ENCODE data around the gene AHRR.

AHRR gene

DNA sequence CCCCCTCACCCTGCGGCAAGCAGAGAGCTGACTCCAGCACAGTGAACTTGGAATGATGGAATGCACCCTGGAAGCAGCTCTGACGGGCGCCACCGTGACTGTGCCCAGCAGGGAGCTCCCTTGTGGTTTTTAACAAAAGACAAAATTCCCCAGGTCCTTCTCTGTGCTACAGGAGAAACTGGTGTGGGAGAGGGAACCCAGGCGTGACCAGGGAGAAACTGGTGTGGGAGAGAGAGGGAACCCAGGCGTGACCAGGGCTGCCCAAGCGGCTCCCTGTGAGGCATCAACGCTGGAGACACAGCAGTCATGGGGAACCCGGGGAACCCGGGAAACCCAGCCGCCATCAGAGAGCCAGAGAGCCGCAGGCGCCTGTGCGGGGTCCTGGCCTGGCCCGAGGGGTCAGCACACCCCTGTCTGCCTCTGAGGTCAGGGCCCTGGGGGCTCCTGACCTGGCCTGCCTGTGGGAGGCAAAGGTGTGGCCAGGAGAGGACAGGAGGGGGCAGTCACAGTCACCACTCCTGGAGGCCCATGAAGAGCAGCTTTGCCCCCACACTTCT is 3.1 kb upstream of the AHRR start:
- no peak overlapping the region for H3K27ac ChIP-seq
- DNase-seq (ENCODE audit: low read depth, low spot score) = no peak

DNA sequence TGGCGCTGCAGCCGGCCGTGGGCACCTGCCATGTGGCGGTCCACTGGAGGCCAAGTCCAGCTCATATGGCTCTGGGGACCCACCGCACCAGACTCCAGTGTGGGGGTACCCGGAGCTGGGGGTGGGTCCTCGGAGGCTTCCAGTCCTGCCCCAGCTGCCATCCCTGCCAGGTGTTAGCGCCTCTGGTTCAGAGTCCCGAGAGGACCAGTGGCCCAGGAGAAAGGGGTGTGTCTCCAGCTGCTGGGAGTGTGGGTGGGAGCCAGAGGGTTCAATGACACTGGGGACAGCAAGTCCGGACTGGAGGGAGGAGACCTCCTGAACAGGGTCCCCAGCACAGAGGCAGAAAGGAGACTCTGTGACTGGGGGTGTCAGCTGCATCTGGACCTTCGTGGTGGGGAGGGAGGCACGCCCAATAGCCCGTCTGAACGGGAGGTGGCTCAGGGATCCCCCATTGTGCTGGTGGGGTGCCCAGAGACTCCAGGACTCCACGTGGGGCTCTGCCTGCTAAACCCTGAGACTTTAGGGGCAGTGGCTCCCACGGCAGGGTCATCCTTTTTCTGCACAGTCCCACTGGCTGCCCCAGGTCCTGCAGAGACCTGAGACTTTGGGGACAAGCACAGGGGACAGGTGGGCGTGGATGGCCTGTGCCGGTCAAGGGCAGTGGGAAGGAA is 2.4 kb upstream of the AHRR start:
- no peak for DNase-seq (ENCODE audit: low read depth, low spot score)
- no peak overlapping the region for H3K27ac ChIP-seq

DNA sequence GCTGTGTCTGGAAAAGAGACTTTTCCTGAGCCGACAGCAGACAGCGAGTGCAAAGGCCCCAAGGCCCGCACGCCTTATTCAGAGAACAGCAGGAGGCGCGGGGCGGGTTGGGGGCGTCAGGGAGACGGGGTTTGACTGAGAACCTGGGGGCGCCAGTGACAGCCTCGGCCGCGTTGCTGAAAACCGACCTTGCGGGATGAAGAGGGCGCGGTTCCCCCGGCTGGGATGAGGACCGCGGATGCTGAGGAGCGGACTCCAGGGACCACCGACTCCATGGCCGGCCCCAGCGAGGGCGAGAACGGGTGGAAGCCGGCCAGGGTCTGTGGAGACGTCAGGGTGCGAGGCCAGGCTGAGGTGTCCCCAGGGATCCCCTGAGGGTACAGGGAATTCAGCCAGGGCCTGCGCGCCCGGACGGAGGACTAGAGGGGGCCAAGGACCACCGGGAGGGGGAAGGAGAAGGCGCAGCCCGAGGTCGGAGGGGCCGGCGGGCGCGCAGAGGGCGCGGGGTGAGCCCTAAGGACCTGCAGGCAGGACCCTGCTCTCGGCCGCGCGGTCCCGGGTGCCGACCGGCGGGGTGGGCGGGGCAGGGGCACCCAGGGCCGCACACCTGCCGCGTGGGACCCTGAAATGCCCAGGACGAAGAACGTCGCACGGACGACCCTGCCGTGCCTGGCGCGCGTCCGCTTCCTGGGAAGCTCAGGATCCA is 837 bp upstream of the AHRR start:
- no peak for DNase-seq (ENCODE audit: low read depth, low spot score)

DNA sequence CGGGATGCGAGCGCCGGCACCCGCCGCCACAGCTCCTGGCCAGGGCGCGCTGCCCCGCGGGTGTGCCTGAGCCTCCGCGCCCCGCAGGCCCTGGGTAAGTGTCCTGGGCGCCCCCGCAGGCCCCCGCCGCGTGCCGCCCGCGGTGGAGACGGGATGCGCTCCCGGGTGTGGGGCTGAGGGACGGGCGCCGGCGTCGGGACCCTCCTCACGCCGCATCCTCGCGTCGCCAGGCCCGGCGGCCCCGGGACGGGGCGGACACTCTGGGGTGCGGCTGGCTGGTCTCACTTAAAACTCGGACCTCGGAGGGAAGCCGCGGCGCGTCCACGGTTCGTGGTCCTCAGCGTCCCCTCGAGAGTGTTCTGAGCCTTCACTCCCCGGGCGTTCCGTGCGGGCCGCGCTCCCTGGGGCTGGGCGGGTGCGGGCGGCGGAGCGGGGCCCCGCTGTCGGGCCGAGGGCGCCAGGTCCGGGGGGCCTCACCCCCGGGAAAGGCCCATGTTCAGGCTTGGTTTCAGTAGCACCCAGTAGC is 275 bp downstream of the AHRR start:
- no peak overlapping the region for H3K27ac ChIP-seq
- no peak for DNase-seq (ENCODE audit: low read depth, low spot score)

More for the DNA sequence above, 837 bp upstream of the AHRR start:
- no peak overlapping the region for H3K27ac ChIP-seq

DNA sequence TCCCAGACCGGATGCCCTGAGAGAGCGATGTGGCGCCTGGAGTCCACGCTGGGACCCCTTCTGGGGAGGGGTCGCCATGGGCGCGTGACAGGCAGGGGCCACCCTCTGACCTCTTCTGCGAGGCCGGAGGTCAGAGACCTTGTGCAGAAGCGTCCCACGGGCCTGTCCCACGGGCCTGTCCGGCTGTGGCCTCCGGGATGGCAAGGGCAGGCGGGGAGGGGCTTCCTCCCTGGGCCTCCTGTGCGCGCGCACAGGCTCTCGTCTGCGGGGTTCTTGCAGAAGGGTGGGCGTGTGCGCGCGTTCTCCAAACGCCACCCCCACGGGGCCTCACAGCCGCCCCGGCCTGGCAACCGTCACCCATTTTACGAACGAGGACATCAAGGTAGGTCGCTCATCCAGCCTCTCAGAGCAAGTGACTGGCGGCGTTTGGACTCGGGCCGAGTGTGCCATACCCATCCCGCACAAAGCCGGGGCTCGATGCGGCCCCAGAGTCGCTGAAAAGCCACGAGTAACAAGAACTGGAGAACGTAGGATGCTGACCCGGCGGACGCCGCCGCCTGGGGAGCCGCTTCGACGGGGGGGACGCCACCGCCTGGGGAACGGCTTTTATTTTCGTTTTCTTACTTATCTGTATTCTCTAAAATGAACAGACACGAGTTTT is 897 bp downstream of the AHRR start:
- no peak overlapping the region for H3K27ac ChIP-seq
- no peak for DNase-seq (ENCODE audit: low read depth, low spot score)

DNA sequence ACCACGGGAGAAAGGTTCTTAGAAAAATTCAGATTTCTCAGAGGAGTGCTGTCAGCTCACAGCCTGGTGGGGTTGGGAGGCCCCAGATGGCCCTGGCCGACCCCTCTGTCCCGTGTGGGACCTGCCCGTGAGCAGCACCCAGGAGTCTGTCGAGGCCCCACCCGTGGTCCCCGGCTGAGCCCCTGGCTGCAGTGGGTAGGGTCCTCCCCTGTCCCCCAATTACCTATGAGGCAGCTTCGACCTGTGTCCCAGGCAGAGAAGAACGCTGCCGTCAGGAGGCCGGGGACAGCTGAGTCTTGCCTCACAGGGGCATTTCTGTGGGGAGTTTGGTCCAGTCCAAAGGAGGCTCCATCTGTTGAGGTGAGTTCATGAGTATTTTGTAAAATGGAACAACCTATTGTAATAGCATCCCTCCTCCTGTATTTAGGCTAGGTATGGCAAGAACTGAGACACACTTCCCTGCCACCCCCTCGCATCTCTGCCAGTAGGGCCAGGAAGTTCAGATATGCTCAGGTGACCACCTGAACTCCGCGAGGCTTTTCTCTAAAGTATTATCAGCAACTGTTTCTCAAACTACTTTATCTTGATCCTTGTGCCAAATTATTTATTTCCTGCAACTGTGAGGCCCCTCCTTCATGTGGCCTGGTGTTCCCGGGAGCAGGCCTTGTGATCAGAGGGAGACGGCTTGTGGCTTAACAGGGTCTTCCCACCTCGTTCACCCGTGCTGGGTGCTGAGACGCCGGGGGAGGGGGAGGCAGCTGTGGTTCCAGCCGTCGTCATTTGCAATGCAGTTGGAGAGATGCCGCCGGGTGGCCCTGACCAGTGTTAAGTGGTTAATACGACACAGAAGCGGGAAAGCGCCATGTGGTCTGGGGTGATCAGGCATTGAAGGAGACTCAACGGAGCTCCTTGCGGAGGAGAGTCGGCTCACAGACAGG is 1.7 kb downstream of the AHRR start:
- H3K27ac ChIP-seq = no peak overlapping the region
- DNase-seq (ENCODE audit: low read depth, low spot score) = no peak

DNA sequence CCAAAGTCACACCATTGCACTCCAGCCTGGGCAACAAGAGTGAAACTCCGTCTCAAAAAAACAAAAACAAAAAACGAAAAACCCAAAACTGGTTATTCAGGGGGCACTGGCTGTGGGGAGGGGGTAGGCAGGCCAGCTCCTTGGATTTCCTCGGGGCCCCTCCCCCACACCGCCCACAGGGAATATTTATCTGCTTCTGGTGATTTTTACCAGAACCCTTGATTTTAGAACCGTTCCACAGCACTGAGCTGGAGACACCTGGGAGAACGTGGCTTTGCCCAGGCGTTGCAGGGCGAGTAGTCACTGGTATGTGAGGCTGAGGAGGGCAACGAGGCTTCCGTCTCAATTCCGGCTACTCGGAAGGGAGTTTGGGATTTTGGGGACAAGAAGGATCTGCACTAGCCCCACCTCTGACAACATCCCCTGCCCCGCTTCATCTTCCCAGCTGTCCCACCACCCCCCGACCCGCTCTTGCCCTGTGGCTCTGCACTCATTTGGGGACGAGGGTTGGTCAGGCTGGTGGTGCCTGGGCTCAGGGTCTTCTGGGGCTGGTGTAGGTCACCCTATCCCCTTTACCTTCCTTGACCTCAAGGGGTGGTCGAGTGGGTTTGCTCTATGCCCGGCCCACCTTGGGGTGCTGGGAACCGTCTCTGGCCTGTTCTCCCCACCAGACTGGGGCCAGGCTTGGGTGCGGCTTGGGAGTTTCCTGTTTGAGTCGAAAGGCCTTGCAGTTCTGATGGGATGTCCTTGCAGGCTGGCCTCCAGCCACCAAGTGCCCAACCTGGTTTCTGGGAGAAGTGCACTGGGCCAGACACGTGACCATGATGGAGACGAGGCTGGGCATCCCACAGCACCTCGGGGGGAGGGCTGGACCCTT is 3.5 kb downstream of the AHRR start:
- H3K27ac ChIP-seq = no peak overlapping the region
- DNase-seq (ENCODE audit: low read depth, low spot score) = no peak

DNA sequence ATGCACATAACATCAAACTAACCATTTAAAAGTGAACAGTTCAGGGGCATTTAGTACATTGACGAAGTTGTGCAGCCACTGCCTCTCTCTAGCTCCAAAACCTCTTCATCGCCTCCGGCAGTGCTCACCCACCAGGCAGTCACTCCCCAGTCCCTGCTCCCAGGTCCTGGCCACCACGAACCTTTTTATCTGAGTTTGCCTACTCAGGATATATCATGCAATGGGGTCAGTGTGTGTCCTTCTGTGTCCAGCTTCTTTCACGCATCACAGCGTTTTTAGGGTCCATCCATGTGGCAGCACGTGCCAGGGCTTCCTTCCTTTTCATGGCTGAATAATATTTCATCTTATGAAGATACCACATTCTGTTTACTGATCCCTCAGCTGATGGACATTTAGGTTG is 4.6 kb downstream of the AHRR start:
- no peak overlapping the region for H3K27ac ChIP-seq
- no peak for DNase-seq (ENCODE audit: low read depth, low spot score)

DNA sequence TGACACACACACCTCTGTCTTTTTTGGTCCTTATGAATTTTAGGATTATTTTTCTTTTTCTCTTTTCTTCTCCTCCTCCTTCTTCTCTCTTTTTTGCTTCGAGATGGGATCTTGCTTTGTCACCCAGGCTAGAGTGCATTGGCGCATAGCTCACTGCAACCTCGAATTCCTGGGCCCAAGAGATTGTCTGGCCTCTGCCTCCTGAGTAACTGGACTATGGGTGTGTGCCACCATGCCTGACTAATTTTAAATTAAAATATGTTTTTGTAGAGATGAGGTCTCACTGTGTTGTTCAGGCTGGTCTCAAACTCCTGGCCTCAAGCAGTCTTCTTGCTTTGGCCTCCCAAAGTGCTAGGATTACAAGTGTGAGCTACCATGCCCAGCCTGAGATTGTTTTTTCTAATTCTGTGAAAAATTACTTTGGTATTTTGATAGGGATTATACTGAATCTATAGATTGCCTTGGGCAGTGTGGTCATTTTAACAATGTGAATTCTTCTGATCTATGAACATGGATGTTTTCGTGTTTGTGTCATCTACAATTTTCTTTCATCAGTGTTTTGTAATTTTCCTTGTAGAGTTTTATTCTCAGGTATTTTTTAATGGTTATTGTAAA is 7.7 kb downstream of the AHRR start:
- DNase-seq (ENCODE audit: low read depth, low spot score) = no peak
- H3K27ac ChIP-seq = no peak overlapping the region

DNA sequence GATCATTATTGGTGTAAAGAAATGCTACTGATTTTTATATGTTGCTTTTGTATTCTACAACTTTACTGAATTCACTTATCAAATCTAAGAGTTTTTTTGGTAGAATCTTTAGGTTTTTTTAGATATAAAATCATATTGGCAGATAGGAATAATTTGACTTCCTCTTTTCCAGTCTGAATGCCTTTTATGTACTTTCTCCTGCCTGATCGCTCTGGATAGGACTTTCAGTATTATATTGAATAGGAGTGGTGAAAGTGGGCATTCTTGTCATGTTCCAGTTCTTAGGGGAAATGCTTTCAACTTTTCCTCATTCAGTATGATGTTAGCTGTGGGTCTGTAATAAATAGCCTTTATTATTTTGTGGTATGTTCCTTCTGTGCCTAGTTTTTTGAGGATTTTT is 8.3 kb downstream of the AHRR start:
- H3K27ac ChIP-seq = no peak overlapping the region
- DNase-seq (ENCODE audit: low read depth, low spot score) = no peak

DNA sequence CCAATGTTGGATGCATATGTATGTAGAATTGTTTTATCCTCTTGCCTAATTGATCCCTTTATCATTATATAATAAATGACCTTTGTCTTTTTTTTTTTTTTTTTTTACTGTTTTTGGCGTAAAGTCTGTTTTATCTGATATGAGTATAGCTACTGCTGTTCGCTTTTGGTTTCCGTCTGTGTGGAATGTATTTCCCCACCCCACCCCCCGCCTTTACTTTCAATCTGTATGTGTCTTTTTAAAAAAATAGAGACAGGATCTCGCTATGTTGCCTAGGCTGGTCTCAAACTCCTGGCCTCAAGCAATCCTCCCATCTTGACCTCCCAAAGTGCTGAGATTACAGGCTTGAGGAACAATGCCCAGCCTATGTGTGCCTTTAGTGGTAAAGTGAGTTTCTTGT is 11.3 kb downstream of the AHRR start:
- DNase-seq (ENCODE audit: low read depth, low spot score) = no peak
- no peak overlapping the region for H3K27ac ChIP-seq

DNA sequence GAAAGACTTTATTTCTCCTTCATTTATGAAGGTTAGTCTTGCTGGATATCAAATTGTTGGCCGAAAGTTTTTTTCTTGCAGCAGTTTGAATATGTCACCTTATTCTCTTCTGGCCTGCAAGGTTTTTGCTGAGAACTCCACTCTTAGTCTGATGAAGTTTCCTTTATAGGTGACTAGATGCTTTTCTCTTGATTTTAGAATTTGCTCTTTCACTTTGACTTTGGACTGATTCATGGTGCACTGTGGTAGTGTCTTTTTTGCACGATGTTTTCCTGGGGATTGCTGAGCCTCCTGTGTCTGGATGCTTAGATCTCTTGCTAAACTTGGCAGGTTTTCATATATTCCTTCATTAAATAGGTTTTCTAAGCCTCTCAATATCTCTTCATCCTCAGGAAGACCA is 12.4 kb downstream of the AHRR start:
- H3K27ac ChIP-seq = no peak overlapping the region
- DNase-seq (ENCODE audit: low read depth, low spot score) = no peak

DNA sequence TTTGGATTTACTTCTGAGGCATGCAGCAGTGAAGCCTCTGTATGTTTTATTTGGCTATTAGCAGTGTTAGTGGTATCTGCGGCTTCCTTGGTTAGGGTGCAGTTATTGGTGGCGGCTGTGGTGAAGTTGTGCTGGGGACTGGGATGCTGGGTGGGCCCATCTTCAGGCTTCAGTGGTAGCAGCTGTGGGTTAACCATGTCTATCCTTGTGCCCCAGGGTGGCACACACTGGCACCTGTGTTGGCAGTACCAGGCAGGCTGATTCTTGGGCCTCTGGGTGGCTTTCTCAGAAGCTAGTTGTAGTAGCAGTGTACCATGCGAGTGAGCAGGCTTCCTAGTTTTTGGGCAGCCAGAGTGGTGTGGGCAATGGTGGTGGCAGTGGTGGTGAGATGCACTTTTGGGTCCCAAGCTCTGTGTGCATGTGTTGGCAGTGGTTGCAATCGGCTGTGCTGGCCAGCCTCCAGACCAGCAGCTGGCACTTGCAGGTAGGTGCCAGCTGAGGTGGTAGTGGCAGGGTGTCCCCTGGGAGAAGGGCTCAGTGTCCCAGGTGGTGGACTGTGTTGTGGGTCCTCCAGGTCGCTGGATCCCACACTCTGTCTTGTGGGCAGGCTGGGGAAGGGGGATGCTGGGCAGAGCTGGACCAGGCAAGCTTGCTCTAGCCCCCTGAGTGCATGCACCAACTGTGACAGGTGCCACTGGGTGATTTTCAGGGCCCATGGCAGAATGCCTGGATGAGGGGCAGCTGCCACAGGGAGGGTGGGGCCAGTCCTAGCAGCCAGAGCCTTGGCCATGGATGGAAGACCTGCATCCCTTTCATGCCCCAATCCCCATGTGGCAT is 13.6 kb downstream of the AHRR start:
- H3K27ac ChIP-seq = no peak overlapping the region

DNA sequence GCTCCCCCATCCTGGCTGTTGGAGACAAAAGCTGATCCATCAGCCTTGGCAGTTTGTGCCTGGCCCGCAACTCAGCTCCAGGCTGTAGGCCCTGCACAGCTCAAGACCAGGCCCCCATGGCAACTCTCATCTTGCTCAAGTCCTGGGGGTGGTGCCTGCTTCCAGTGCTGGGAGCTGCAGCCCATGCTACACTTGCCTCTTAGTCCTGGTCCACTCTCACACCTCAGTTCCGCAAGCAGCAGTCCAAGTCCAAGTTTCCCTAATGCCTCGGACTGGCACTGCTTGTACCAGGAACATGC is 14.2 kb downstream of the AHRR start:
- DNase-seq (ENCODE audit: low read depth, low spot score) = no peak
- no peak overlapping the region for H3K27ac ChIP-seq

More for the DNA sequence above, 13.6 kb downstream of the AHRR start:
- DNase-seq (ENCODE audit: low read depth, low spot score) = no peak

DNA sequence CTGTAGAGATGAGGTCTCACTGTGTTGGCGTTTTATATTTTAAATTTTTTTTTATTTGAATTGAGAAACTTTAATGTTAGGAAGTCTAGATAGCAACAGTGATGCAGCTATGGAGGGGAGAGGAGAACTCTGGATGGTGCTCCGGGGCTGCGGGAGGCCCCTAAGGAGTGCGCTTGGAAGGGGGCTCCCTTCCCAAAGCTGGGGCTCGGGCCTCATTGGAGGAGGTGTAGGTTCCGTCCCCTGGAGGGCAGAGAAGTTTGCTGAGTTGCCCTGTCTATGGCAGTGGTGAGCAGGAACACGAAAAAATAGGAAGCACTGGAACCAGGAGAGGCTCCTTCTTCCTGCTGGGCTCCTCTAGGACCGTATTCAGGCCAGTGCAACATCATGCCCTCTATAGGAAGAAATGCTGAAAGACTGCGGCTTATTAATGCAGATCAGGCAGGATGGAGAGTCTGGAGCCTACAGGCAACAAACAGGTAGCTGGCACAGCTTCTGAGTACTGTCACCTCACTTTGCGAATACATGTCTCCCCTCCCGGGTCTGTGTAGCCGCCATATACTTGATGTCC is 16.1 kb downstream of the AHRR start:
- no peak for DNase-seq (ENCODE audit: low read depth, low spot score)
- H3K27ac ChIP-seq = no peak overlapping the region

DNA sequence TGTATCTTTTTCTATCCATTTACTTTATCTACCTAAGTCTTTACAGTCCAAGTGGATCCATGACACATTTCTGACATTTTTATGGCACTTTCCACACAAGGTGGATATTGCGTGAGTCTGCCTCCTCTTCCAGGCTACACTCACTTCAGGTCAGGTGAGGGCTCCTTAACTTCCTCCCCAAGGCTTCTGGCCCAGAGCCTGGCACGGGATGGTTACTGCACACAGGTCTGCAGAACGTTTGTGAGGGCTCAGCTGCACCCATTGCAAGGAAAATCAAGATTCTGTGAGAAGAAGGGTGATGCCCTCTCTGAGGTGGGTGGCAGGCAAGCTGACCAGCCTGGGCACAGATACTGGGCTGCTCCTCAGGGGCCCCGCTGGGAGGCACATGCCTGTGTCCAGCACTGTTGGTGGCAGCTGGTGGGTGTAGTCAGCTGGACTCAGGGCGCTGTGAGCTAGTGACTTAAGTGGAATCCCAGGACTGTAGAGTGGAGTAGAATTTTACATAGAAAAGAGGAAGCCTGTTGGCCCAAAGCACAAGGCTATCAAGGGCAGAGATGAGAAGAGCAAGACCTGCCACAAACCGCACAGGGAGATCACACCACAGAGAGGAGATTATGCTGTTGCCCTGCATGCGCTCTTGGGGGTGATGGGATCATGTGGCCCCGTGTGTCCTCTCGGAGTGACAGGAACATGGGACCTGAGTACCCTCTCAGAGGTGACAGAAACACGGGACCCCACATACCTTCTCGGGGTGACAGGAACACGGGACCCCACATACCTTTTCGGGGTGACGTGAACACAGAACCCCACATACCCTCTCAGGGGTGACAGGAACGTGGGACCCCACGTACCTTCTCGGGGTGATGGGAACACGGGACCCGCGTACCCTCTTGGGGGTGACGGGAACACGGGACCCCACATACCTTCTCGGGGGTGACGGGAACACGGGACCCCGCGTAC is 21.3 kb downstream of the AHRR start:
- no peak overlapping the region for H3K27ac ChIP-seq
- DNase-seq (ENCODE audit: low read depth, low spot score) = no peak
